GM18867 (cell line): ENCODE measurements around the gene LTV1.

Experiments used
- ATAC-seq: cut with Tn5 transposase; IDR thresholded peaks from one replicate; pipeline ENCODE4 v1.9.1; 2021; ENCODE audit warnings: mild to moderate bottlenecking, moderate library complexity; ENCODE audit not compliant: unreplicated experiment

Gene LTV1

DNA sequence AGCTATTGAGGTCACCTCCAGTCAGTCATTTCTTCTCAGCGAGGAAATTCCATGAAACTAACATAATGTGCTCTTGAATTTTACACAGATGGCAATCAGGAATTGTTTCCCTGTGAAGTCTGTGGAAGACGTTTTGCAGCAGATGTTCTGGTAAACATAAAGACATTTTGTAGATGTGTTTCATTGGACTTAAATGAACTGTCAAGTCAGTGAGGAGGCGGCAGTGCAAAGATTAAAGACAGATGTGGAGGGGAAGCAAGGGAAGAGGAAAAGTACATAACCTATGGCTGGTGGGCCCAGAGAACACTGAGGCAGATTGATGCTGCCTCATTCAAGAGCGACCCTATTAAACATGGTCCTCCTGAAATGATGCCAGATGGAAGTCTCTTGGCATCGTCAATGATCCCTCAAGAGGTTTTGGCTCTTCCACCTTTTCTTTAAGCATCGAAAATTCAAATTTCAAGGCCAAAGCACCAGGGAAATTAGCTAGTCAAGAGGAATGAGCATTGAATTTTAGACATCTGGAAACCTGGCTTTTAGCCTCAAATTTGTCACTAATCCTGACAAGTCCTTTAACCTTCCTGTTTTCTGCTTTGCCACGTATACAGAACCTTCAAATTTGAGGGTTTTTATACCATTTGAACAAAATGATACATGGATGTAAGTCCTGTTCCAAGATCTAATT lies 41.2 kb downstream of the LTV1 start:
- no peak for ATAC-seq

GRCh38 chr6:143885116-143885515 lies 42.0 kb downstream of the LTV1 start:
- ATAC-seq = no peak

DNA sequence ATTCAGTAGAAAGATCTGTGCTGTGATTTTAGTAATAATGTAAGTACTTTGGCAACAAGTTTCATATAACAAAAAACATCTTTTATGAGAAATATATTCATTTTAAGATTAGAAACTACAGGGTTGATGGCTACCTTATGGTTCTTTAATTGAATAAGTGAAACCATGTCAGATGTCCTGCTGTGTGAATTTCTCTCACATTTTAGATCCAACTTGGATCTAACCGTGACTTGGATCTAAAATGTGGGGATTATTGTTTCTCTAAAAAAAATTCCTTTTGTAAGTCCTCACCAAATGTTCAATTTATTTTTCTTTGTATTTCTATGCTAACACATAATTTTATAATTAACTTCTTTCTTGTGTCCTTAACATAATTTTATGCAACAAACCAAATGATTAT lies 51.5 kb downstream of the LTV1 start:
- ATAC-seq = no peak

DNA sequence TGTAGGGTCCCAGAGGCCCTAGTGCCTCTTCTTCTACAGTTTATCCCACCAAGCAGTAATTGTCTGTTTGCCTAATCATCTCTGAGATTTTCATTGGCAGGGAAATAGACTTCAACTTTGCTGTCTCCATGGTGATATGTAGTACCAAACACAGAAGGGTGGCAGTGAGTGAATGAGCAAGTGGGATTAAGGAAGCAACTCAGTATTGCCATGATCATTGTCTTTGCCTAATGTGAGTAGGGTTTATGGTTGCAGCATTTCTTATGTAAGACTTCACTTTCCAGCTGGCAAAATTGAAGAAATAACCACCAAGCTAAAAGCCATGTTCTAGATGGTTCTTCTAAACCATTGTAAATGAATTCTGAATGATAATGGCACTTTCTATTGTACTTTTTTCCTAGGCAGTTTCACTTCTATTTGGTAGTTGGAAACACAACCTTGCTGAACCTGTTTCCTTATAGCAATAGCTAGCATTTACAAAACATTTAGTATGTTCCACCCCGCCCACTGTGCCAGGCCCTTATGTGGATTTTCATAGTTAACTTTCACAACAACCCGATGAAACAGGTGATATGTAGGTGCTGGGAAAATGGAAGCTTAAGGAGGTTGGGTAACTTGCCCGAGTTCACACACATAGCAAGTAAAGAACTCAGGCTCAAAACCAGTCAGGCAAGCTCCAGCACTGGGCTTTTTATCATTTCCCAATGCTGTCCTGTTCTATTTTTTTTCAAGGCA lies 53.2 kb downstream of the LTV1 start:
- ATAC-seq = no peak

GRCh38 chr6:143900358-143900757 lies 57.2 kb downstream of the LTV1 start:
- no peak for ATAC-seq

DNA sequence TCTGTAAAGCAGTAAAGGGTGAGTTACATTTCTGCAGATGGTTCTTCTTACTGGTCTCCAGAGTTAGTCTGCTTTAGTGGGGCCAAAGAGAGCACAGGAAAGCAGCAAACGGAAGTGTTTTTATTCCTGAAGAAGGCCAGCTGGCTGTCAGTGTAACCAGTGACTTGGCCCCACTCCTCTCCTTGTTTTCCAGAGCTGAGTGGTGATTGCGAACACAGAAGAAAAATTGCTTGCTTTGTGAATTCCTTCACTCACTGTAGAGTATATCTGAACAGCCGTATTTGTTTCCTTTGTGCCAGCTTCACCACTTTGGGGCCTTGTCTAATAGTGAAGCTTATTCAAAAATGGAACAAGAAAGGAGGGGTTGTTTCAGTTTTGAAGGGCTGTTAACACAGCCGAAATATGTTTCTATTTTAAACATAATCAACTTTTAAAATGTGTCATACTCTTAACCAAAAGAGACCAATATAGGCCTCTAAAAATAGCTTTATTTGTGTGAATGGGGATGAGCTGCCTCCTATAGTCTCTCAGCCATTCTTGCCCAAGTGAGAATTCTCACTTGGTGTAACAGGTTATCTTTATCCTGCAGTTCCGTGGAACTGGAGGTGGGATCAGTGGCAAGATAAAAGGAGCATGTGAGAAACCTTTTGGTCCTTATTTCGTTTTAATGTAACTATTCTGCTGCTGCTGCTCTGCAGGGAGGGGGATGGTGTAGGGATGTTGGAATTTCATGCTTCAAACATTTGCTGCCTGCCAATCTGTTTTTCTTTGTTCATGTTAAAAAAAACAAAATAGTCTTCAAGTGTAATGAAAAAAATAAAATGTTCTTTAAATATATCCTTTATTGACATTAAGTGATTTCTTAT lies 59.0 kb downstream of the LTV1 start:
- ATAC-seq = peak; percentile 95

DNA sequence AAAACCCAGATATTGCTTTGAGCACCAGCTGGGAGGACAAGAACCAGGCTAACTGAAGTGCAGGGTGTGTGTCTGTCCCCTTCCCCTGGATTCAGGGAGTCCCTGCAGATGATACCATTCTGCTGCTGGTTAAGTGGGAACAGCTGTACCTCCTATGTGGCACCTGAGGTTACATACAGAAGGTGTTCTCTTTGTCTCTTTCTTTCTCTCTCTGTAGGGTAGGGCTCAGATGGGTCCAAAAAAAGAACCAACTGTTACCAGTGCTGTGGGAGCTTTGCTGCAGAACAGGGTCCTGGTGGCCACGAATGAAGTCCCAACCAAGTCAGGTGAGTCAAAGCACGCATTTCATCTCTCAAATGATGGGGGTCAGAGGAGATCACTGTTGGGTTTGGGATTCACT lies 59.7 kb downstream of the LTV1 start:
- ATAC-seq = no peak

DNA sequence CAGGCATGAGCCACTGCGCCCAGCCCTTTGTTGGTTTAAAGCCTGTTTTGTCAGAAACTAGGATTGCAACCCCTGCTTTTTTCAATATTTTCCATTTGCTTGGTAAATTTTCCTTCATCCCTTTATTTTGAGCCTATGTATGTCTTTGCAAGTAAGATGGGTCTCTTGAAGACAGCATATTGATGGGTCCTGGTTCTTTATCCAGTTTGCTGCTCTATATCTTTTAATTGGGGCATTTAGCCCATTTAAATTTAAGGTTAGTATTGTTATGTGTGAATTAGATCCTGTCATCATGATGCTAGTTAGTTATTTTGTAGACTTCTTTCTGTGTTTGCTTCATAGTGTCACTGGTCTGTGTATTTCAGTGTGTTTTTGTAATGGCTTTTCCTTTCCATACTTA lies 67.9 kb downstream of the LTV1 start:
- ATAC-seq = no peak

DNA sequence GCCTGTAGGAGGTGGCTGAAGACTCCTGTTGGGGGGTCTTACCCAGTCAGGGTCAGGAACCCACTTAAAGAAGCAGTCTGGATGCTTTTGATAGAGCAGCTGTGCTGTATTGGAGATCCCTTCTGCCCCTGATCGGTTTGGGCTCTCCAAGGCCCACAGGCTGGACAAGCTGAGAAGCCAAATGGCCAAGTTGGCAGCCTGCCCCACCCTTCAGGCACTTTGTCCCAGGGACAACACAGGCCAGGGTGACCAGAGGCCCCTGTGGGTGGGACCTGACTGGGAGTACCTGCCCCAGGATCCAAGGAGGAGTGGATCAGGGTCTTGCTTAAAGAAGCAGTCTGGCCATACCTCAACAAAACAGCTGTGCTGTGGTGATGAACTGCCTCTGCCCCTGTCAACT lies 69.5 kb downstream of the LTV1 start:
- no peak for ATAC-seq
